8988T (cell line): ENCODE data around the gene OXCT1.
"Not testable (repeated sequence)": the region's sequence is repeated elsewhere in the genome, so short reads cannot be mapped to it uniquely, and the experiment has no call there.

ENCODE experiments used
- DNase-seq: peaks from one replicate; pipeline ENCODE4 v3.0.0; 2011

OXCT1 gene

DNA sequence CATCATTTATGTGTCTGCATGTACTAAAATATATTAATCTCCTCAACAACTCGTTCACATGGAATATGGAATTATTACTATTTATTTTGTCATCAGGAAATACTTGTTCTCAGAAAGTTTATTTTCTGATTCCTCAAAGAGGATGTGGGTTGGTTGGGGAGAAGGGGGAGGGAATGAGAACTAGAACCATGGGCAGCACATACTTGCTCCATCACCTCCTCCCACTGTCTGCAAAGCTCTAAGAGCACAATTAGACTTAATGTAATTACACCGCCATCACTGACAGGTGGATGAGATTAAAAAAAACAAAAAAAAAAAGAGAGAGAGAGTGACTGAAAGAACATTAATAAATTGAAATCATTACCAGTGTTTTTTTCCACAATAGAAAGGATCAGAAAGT, 98.2 kb downstream of the OXCT1 start:
- DNase-seq: no peak

DNA sequence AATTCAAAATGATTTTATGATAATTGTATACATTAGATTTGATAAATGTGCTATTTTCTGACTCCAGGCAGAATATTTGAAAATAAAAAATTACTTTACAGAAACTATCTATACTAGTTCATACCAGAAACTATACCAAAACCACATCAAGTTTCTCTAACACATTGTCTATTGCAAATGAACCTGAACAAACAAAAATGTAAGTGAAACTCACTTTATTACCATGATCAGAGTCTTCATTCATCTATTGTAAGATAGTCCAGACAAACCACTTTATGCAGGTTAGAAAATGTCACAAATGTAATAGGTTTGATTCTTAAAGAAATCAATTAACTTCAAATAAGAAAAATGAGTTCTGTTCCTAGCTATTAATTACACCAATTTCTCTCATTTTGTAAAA, 99.4 kb downstream of the OXCT1 start:
- DNase-seq: no peak

DNA sequence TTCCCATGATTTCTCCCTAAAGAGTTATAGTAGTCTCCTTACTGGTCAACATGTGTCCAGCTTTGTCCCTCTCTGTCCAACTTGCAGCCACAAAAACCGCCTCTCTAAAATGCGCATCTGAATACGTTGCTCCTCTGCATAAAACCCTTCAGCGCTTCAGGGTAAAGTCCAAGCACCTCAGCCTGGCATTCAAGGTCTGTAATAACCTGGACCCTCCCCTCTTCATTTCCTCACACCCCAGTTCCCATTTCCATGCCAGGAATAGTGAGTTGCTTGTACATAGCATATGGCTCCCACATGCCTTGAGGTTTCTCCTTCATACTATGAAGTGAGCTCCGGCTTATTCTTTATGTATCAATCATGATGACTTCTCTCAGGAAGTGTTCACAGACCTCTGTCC, 101.5 kb downstream of the OXCT1 start:
- no peak for DNase-seq

DNA sequence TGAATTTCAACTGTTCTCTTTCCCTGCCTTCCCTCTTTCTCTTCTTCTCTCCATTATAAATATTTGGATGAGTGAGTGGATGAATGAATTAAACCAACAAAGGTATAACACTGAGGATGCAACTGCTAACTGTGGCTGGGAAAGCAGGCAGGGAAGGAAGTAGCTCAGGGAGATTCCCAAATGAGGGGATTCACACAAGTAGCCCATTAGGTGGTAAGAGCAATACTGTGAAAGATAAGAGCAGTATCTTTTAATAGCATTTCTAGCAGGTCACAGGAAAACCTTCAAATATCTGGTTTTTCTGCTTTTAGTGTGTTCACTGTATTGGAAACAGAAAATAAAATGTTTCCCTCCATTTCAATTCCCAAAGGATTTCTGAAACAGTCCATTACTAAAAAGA, 105.6 kb downstream of the OXCT1 start:
- DNase-seq: no peak

DNA sequence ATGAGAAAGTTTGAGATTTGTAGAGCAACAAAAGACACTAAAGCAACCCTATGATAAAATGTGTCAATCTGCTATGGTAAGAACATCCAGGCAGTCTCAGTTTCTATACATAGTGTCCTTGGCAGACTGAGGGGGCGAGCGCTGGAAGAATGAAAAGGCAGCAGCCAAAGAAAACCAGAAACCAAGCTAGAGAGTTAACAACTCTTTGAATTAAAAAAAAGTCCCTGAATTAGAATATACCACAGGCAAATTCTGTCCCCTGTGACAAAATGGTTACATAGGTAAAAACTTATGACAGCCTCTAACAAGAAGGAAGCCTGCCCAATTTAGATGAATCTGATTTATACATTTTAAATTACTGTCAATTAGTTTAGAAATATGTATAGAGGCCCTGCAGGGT, 106.7 kb downstream of the OXCT1 start:
- no peak for DNase-seq

DNA sequence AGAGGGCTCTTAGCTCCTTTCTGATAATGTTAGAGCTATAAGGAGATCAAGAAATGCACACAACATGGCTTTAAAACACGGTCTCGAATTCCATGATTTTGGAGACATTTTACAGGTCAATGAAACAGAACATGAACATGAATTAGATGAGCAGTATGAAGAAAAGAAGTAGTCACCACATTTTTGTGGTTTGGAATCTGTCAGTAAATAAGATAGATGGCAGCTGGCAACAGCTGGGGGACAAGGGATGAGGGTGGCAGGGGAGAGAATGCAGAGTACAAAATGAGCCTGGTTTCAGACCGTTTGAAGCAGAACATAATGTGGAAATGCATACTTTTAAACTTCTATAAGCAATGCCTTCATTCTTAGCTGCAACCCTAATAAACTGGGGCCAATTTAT, 107.1 kb downstream of the OXCT1 start:
- DNase-seq: no peak

DNA sequence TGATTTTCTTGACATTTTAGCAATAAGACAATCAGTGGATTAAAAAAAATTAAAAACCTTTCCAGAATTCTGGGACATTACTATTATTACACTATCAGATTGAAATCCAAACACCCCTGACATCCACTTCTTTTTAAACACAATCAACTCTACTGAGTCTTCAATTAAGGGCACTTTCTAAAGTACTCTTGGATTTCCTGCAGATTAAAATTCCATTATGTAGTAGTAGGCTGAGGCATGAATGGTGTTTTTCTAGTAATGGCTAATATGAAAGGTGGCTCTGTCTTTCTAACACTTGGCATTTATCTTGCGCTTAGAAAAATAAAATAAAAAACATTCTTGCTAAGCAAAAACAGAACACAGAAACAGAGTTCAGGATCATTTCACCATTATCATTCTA, 107.8 kb downstream of the OXCT1 start:
- no peak for DNase-seq

DNA sequence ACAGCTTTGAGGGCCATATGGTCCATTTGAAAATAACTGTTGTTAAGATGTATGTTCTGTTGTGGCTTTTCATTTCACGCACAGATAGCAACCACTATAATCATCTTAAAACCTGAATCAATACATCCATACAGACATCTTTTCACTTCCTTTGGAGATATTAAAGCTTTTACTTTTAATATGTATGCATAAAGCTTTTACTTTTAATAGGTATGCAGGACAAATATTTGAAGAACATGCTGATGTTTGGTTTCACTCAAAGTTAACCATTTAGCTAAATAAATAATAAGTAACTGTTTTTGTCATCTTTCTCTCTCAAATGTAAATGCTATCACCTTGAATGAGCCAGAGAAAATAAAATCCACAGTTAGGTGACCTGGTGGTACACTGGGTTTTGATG, 108.6 kb downstream of the OXCT1 start:
- DNase-seq: no peak

DNA sequence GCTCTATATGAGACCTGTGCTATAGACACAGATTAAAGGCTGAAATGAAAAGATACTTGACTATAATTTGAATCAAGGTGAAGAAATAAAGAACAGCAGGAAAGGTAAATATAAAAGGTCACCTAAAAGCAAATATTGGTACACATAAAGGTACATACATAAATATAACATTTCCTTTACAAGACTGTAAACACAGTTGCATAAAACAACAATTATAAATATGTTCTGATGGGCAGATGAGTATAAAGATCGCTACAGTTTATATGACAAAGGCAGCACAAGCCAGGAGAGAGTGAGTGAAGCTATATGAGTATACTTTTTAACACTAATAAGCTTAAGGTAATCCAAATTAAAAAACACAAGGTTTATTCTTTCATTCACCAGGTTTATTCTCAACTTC, 114.5 kb downstream of the OXCT1 start:
- no peak for DNase-seq

DNA sequence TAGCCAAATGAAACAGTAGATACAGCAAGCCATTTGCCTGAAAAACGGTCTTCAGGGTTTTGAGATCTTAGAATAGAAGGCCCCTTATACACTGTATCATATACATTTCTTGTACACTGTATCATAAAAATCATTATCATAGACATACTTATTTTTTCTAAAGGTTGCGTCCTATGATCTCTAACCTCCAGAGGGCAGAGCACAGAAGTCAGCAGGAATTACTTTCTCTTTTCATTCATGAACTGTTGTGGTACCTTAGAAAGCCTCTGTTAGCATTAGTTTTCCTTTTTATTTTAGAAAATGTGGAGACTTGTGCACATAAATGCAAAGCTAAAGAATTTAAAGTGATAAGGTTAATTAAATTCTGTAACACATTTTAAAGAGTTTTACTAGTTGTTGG, 115.4 kb downstream of the OXCT1 start:
- DNase-seq: no peak

DNA sequence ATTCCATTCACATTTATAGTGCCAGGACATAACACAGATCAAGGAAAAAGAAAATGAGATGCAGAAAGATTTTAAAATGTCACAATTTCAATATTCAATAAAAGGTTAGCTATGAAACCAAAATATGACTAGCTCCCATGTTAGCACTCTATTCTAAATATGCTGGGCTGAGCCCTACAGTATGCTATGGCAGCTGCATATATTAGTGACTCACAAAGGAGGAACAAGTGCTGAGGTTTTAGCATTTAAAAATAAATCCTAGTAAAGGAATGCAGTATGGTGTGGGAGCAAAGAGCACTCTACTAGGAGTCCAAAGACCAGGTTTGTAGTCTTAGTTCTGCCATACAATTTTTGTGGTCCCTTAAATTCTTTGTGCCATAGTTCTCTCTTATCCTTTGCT, 118.4 kb downstream of the OXCT1 start:
- no peak for DNase-seq

DNA sequence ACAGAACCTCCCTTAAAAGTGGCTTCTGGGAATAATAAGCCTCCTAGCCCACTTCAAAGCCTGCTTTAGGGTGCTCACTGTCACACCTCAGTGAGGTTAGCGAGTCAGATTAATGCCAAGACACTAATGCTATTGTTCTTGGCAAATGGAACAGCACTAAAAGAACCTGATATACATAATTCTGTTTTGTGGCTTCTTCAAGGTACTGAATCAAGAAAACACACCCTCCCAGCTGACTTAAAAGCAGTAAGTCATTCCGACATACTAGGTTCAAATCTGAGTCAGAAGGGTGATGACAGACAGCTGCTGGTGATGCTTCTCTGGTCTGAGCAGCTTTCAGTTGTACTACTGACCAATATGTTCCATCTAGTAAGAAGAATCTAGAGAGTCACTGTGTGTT, 121.6 kb downstream of the OXCT1 start:
- no peak for DNase-seq

DNA sequence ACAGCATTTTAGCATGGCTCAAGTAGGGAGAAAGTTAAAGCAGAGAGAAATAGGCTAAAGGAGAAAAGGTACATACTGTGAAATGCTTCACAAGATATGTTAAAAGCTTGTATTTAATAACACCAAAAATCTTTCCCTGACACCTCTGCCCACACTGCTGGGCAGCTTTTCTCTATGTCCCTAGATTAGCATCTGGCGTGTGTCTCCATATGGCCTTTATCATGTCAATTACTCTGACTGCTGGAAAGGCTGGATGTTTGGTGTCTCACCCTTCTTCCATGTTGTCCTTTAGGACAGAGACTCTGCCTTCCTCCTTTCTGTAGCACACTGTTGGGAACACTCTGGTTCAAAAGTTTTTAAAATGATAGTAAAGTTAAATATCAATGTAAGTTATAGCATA, 122.5 kb downstream of the OXCT1 start:
- DNase-seq: no peak

DNA sequence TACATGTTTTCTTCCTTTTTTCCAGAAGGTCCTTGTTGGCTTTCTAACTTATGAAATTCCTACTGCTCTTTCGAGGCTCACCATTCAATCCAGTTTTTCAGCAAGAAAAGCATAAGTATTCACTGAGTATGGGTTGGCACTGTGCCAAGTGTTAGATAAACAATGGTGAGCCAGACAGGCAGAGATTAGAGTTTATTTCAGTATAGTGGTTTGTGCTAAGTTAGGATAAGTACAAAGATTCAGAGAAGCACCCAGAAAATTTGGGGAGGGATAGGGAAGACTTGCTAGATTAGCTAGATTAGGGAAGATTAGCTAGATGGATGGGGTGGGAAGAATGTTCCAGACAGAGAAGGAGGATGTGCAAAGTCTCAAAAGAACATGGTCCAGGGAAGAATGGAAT, 122.9 kb downstream of the OXCT1 start:
- no peak for DNase-seq

DNA sequence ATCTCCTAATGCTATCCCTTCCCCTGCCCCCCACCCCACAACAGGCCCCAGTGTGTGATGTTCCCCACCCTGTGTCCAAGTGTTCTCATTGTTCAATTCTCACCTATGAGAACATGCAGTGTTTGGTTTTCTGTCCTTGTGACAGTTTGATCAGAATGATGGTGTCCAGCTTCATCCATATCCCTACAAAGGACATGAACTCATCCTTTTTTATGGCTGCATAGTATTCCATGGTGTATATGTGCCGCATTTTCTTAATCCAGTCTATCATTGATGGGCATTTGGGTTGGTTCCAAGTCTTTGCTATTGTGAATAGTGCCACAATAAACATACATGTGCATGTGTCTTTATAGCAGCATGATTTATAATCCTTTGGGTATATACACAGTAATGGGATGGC, 127.6 kb downstream of the OXCT1 start:
- DNase-seq: not testable (repeated sequence)

DNA sequence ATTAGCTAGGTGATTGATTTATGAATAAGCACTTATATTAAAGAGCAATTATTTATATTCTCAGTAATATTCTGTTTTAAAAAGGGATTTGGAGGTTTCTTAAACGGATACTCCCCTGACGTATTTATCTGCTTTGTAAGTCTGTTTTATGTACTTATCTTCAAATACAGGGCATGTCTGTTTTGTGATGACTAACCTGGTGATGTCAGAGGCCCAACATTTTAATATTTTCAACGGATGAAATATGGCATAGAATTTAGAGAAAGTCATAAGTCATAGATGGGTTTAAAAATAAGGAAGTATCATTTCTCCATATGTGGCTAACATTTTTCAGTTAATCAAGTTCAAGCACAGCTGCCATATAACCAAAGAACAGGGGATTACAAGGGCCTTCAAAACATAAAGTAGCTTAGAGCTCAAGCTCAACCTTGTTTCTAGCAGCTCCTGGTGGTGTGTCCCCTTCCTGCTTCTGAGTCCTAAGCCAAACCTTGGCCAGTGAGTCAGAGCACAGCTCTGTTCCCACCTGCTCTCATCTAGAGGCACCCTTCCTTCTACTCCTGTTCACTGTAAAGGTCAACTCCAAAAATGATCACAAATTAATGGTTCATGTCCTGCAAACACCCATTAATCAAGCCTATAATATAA, 131.4 kb downstream of the OXCT1 start:
- DNase-seq: no peak

DNA sequence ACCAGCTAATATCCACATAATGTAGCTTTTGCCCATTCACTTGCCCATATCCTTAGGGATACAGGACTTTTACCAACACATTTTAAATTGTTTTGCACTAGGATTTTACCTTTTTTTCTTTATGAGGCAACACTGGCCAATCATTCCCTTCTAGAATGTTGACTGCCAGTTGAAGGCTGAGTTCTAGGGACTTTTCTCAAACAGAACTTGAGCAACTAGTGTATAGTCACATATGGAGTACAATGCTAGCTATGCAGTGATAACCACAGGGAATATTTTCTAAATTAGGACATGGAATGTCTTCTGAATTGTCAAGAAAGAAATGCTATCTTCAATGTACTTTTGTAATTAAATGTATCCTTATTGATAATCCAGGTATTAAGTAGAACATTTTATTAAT, 133.6 kb downstream of the OXCT1 start:
- DNase-seq: no peak

DNA sequence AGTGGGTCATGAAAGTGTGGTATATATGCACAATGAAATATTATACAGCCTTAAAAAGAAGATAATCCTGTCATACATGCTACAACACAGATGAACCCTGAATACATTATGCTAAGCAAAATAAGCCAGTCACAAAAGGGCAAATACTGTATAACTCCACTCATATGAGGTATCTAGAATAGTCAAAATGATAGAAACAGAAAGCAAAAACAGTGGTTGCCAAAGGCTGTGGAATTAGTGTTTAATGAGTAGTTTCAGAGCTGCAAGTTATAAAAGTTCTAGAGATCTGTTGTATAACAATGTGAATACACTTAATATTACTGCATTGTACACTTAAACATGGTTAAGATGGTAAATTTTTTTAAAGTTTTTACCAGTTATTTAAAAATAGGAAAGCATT, 135.0 kb downstream of the OXCT1 start:
- no peak for DNase-seq

DNA sequence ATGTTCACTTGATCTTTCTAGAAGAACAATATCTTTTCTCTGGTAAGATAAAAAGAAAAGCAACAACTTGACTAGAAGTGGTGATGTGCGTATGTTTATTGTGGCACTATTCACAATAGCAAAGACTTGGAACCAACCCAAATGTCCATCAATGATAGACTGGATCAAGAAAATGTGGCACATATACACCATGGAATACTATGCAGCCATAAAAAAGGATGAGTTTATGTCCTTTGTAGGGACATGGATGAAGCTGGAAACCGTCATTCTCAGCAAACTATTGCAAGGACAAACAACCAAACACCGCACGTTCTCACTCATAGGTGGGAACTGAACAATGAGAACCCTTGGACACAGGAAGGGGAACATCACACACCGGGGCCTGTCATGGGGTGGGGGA, 140.8 kb downstream of the OXCT1 start:
- not testable (repeated sequence) for DNase-seq

DNA sequence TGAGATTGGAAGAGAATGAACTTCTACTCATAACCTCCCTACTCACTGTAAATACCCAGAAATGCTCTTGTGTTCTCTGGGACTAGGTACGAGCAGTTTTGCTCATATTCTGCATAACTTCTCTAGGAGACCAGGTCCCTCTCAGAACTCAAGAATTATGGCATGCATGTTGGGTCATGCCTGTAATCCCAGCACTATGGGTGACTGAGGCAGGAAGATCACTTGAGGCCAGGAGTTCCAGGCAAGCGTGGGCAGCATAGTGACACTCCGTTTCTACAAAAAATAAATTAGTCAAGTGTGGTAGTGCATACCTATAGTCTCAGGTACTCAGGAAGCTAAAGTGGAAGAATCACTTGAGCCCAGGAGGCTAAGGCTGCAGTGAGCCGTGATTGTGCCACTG, 141.9 kb downstream of the OXCT1 start:
- no peak for DNase-seq

DNA sequence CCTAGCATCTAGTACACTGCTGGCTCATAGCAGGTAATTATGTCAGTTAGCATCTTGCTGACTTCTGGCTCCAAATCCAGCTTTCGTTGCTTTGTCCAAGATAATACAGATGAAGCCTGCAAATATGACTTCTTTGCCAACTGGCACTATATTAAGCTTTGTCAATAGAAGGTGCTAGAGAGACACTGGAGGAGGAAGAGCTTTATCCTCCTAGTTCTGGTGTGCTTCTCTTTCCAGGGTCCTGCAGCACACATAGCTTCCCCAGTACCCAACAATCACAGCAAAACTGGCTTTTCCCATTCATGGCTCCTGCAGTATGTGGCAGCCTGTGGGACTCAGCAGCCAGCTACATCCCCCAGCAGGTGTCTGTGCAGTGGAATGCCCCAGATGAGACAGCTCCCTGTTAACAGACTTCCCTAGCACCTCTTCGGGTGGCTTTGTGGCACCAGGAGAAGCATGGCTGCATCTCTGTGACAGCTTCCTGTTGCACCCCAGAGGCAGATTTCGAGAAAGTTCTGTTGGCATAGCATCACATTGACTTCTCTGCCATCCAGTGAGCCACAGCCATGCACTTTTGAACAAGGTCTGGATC, 147.8 kb downstream of the OXCT1 start:
- DNase-seq: no peak

DNA sequence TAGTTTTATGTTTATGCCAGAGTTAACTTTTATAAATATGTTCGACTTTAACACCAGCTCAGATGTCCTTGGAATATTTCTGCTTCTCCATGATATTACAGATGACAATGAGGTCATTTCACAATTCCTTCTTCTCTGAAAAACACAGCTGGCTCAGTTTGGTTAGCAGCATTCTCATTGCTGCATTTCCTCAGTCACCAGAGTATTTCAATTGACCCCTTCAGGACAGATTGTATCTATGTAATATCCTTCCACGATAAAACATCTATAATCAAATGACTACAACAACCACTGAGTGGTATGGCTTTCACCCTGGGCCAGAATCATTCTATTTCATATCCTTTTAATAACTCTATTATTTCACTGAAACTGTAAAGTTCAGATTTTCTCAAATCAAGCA, 148.7 kb downstream of the OXCT1 start:
- DNase-seq: no peak

DNA sequence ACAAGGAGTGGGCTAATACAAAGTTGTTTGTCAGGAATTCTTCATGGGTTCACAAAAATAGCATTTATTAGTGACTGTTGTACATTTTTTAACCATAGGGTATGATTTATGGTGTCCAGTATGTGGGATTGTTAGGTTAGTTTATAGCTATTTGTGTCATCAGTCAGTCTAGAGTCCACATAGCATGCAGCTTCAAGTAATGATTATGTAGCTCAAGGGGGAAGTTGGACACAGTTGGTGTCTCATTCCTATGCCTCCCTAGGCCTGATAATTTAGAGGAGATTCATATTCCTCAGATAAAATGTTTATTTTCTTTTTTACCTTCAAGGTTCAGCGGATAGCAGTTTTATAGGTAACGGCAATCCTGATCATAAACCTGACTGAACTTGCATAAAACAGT, 153.8 kb downstream of the OXCT1 start:
- DNase-seq: no peak

DNA sequence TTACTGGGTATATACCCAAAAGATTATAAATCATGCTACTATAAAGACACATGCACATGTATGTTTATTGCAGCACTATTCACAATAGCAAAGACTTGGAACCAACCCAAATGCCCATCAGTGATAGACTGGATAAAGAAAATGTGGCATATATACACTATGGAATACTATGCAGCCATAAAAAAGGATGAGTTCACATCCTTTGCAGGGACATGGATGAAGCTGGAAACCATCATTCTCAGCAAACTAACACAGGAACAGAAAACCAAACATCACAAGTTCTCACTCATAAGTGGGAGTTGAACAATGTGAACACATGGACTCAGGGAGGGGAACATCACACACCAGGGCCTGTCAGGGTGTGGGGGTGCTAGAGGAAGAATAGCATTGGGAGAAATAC, 155.8 kb downstream of the OXCT1 start:
- not testable (repeated sequence) for DNase-seq

DNA sequence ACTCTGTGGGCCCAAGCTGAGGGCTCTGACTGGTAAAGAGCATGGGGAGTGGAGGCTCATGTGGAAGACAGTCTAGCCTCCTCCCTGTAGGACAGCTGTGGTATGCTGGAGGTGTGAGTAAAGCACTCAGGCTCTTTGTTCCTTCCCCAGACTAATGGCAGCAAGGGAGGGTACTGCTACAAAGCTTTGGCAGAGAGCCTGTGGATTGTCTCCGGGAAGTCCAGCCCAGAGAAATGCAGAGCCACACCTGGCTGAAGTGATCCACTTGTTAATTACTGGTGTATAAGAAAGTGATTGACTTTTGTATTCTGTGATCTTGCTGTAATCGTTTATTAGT, 161.7 kb downstream of the OXCT1 start:
- DNase-seq: no peak
